A673 (cell line): ENCODE measurements around the gene P2RY12.

ENCODE experiments used
- EZH2 ChIP-seq: fragments of 200-600 bp; sonication (generic); IDR thresholded peaks from 2 replicates; pipeline ENCODE4 v1.6.1; 2017; ENCODE audit warnings: borderline replicate concordance, low read depth, mild to moderate bottlenecking, mixed read lengths, antibody characterized with exemption, low read length; ENCODE audit not compliant: poor library complexity, severe bottlenecking
- TF ChIP-seq, protein P1 (sequence below): fragments of 300-800, 200-600 bp; sonication (generic); conservative IDR thresholded peaks from 2 replicates; pipeline ENCODE4 v1.5.1; 2017; ENCODE audit warnings: low read depth, mild to moderate bottlenecking, antibody characterized with exemption, low read length, moderate library complexity, mixed read lengths

DNA sequence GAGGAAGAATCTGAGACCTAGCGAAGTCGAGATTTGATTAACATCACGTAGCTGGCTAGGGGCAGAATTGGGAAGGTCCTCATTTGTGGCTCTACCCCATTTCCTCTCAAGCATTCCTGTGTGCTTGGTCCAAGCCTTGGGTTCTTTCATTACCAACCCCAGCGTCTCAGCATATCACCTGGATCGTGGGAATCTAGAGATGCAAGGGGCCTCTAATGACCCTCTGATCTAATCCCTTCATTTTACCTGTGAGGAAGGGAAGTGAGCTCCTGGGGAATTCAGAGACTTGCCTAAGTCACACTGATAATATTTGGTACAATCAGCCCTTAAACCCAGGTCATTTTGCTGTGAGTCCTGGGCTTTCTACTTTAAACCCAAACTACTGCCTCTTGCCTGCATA lies 70.0 kb downstream of the P2RY12 start:
- TF ChIP-seq, protein P1, sequence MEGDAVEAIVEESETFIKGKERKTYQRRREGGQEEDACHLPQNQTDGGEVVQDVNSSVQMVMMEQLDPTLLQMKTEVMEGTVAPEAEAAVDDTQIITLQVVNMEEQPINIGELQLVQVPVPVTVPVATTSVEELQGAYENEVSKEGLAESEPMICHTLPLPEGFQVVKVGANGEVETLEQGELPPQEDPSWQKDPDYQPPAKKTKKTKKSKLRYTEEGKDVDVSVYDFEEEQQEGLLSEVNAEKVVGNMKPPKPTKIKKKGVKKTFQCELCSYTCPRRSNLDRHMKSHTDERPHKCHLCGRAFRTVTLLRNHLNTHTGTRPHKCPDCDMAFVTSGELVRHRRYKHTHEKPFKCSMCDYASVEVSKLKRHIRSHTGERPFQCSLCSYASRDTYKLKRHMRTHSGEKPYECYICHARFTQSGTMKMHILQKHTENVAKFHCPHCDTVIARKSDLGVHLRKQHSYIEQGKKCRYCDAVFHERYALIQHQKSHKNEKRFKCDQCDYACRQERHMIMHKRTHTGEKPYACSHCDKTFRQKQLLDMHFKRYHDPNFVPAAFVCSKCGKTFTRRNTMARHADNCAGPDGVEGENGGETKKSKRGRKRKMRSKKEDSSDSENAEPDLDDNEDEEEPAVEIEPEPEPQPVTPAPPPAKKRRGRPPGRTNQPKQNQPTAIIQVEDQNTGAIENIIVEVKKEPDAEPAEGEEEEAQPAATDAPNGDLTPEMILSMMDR, result no peak
- no peak for TF ChIP-seq EZH2
